Gastrocnemius medialis (tissue), 4 donors: ENCODE measurements around the gene SLC24A1. TPM values are rescaled to one million over a fixed set of nuclear protein-coding genes. Genes with fewer than 3 reads are reported as not detected.

ENCODE experiments used
- ATAC-seq, 2 donors: fragments of 150-250 bp; one replicate each; pipeline ENCODE4 v1.9.1; 2016
- DNase-seq, 2 donors: peaks; one replicate each; pipeline ENCODE4 v3.0.0-alpha.2; 2019
- H3K27ac ChIP-seq, 4 donors: fragments of 200-600 bp; sonication (generic); 1 replicate in 1 of 4; 2 replicates in 3 of 4; pipeline ENCODE4 v1.5.1; 2016 to 2018; ENCODE audit warnings: mild to moderate bottlenecking in 2 of 4, moderate library complexity in 1 of 4
- H3K27me3 ChIP-seq, 3 donors: fragments of 200-600 bp; sonication (generic) in 2 of 3; 1 replicate in 1 of 3; 2 replicates in 2 of 3; pipeline versions ENCODE4 v1.5.1 to v1.6.0; 2016 to 2019; ENCODE audit warnings: mild to moderate bottlenecking in 1 of 3, moderate library complexity in 1 of 3
- H3K36me3 ChIP-seq, 2 donors: fragments of 200-600 bp; sonication (generic) in 1 of 2; one replicate each; pipeline ENCODE4 v1.5.1; 2017 to 2018
- H3K4me1 ChIP-seq, 2 donors: fragments of 200-600 bp; sonication (generic) in 1 of 2; one replicate each; pipeline ENCODE4 v1.5.1; 2016 to 2017; ENCODE audit warnings: mild to moderate bottlenecking in 2 of 2
- H3K4me3 ChIP-seq, 4 donors: fragments of 200-600 bp; sonication (generic) in 3 of 4; 1 replicate in 1 of 4; 2 replicates in 3 of 4; pipeline ENCODE4 v1.5.1; 2016 to 2019; ENCODE audit warnings: mild to moderate bottlenecking in 2 of 4
- H3K9me3 ChIP-seq, 3 donors: fragments of 200-600 bp; sonication (generic) in 2 of 3; 1 replicate in 1 of 3; 2 replicates in 2 of 3; pipeline ENCODE4 v1.5.1; 2016 to 2019
- CTCF ChIP-seq, 5 experiments: fragments of 450-650 bp in 3 of 5; fragments of 200-600 bp in 2 of 5; sonication (generic) in 2 of 5; IDR thresholded peaks in 4 of 5; conservative IDR thresholded peaks in 1 of 5; 1 replicate in 4 of 5; 2 replicates in 1 of 5; pipeline ENCODE4 v1.5.1; 2016 to 2019; ENCODE audit warnings: antibody characterized with exemption in 5 of 5, mild to moderate bottlenecking in 3 of 5, moderate library complexity in 3 of 5
- POLR2A ChIP-seq, 2 donors: fragments of 450-650 bp; IDR thresholded peaks; one replicate each; pipeline ENCODE4 v1.6.1; 2017; ENCODE audit warnings: antibody characterized with exemption in 2 of 2, mild to moderate bottlenecking in 2 of 2, moderate library complexity in 2 of 2
- in situ Hi-C, 4 donors: fragments of 200-750 bp; cut with MboI; loops; one replicate each; pipeline versions ENCODE4 v1.15.0 to v1.8.0; 2017; ENCODE audit warnings: low sequenced_read_pairs in 4 of 4
- intact Hi-C: fragments of 100-400 bp; cut with DNase I; formaldehyde crosslinking; loops from one replicate; pipeline ENCODE4 v1.15.1; 2023; ENCODE audit warnings: low total_unique reads
- total RNA-seq, 4 donors: library from RNA; depleted of rRNA; stranded (reverse); fragments of >200 nt; gene quantifications; one replicate each; pipeline versions ENCODE4 v1.1.0 to v1.2.3, GENCODE V29; 2016

SLC24A1 gene
- total RNA-seq, 4 donors from 2014 or later, result 0.41 to 0.81 (median 0.69) TPM

- TF ChIP-seq CTCF (IDR thresholded peaks at IDR 0.05 in 4 of 5, conservative IDR thresholded peaks at IDR 0.05 in 1 of 5) (no peak), POLR2A (IDR thresholded peaks at IDR 0.05) (no peak)
- in situ Hi-C loops (no loop called here), intact Hi-C loops (no loop called here)
- Histone ChIP-seq H3K4me3 (no peak overlapping the region), H3K27me3 (no peaks in the 10 kb centered on the region), H3K27ac (no peak overlapping the region), H3K36me3 (peaks cover 0 to 3% of the 10 kb centered on the region in 2 donors), H3K4me1 (no peaks in the 10 kb centered on the region), H3K9me3 (no peaks in the 10 kb centered on the region)
- ATAC-seq, result no peak
- DNase-seq, result no peak
Observed at GRCh38 chr15:65680544-65680943, 58.8 kb downstream of the SLC24A1 start.

GRCh38 chr15:65682404-65682911 lies 60.7 kb downstream of the SLC24A1 start:
- Histone ChIP-seq H3K27me3 (no peaks in the 10 kb centered on the region), H3K36me3 (no peaks in the 10 kb centered on the region), H3K9me3 (no peaks in the 10 kb centered on the region), H3K4me3 (no peak overlapping the region), H3K27ac (no peak overlapping the region), H3K4me1 (no peaks in the 10 kb centered on the region)
- TF ChIP-seq POLR2A (IDR thresholded peaks at IDR 0.05) (no peak), CTCF (IDR thresholded peaks at IDR 0.05 in 4 of 5, conservative IDR thresholded peaks at IDR 0.05 in 1 of 5) (no peak)
- intact Hi-C loops, result no loop called here
- in situ Hi-C loops, result no loop called here
- DNase-seq (no peak), ATAC-seq (no peak)

- H3K36me3 ChIP-seq, result peaks cover 0 to 35% of the 10 kb centered on the region in 2 donors
- no peak overlapping the region for H3K4me3 ChIP-seq
- H3K27ac ChIP-seq, result no peak overlapping the region
- no peaks in the 10 kb centered on the region for H3K4me1 ChIP-seq
- TF ChIP-seq CTCF (IDR thresholded peaks at IDR 0.05 in 4 of 5, conservative IDR thresholded peaks at IDR 0.05 in 1 of 5) (no peak), POLR2A (IDR thresholded peaks at IDR 0.05) (no peak)
- ATAC-seq, result no peak
- in situ Hi-C loops (no loop called here), intact Hi-C loops (no loop called here)
- no peaks in the 10 kb centered on the region for H3K27me3 ChIP-seq
- no peaks in the 10 kb centered on the region for H3K9me3 ChIP-seq
- DNase-seq, result no peak
Observed at GRCh38 chr15:65688462-65688861, 66.7 kb downstream of the SLC24A1 start.

- in situ Hi-C loops, result no loop called here
- Histone ChIP-seq H3K4me1 (no peaks in the 10 kb centered on the region), H3K9me3 (no peaks in the 10 kb centered on the region), H3K36me3 (peaks cover 0 to 41% of the 10 kb centered on the region in 2 donors), H3K27me3 (no peaks in the 10 kb centered on the region), H3K4me3 (no peak overlapping the region), H3K27ac (no peak overlapping the region)
- no peak for TF ChIP-seq POLR2A (IDR thresholded peaks at IDR 0.05)
- no peak for TF ChIP-seq CTCF (IDR thresholded peaks at IDR 0.05 in 4 of 5, conservative IDR thresholded peaks at IDR 0.05 in 1 of 5)
- DNase-seq (no peak), ATAC-seq (no peak)
- intact Hi-C loops, result no loop called here
Observed at GRCh38 chr15:65690173-65690572, 68.4 kb downstream of the SLC24A1 start.

GRCh38 chr15:65690778-65691177 lies 69.0 kb downstream of the SLC24A1 start:
- Histone ChIP-seq H3K36me3 (peaks cover 0 to 45% of the 10 kb centered on the region in 2 donors), H3K9me3 (no peaks in the 10 kb centered on the region), H3K4me1 (no peaks in the 10 kb centered on the region), H3K27me3 (no peaks in the 10 kb centered on the region), H3K4me3 (no peak overlapping the region), H3K27ac (no peak overlapping the region)
- TF ChIP-seq POLR2A (IDR thresholded peaks at IDR 0.05), result no peak
- no peak for TF ChIP-seq CTCF (IDR thresholded peaks at IDR 0.05 in 4 of 5, conservative IDR thresholded peaks at IDR 0.05 in 1 of 5)
- ATAC-seq (no peak), DNase-seq (no peak)
- in situ Hi-C loops, result no loop called here
- intact Hi-C loops, result no loop called here
